HepG2 (cell line): ENCODE data around the gene WDR19. TPM values are rescaled to one million over a fixed set of nuclear protein-coding genes. Genes with fewer than 3 reads are reported as not detected.
"Not testable (repeated sequence)": the region's sequence is repeated elsewhere in the genome, so short reads cannot be mapped to it uniquely, and the experiment has no call there.

Experiments used
- ATAC-seq: fragments of 200-7000 bp; cut with Tn5 transposase; 3 replicates; pipeline ENCODE4 v1.9.1; 2020; ENCODE audit warnings: mild to moderate bottlenecking, moderate library complexity
- BruUV-seq: library from RNA; stranded (reverse); fragments of 400-500 nt; replicated peaks from 2 replicates; lab custom pipeline; 2021; lab: Mats Ljungman, UMichigan
- CTCF ChIA-PET: fragments of 300-600 bp; formaldehyde crosslinking; extraction: SDS; loops from one replicate; lab custom pipeline; 2021; ENCODE audit warnings: low total read pairs, inconsistent platforms, low intra/inter-chr PET ratio; lab: Yijun Ruan, JAX
- POLR2A ChIA-PET: fragments of 350-600 bp; sonication (Branson Sonifier 250); formaldehyde crosslinking; loops from one replicate; lab custom pipeline; 2020; ENCODE audit warnings: antibody characterized with exemption, inconsistent platforms; lab: Yijun Ruan, JAX
- DNase-seq: peaks from one replicate; pipeline ENCODE4 v3.0.0-alpha.2; 2015; ENCODE audit warnings: low spot score
- FAIRE-seq: peaks from 3 replicates; lab custom pipeline; 2011; peaks lifted over from hg19 to GRCh38; lab: Jason Lieb, UNC
- H2AFZ ChIP-seq: one replicate; pipeline ENCODE4 v1.6.1; 2011; ENCODE audit warnings: low read length, inconsistent platforms
- H3K27ac ChIP-seq: fragments of 300-600 bp; 3 replicates; pipeline ENCODE4 v1.8.0; 2011; ENCODE audit warnings: mixed run types, mild to moderate bottlenecking, mixed read lengths, low read length, inconsistent platforms; ENCODE audit not compliant: insufficient read depth; ENCODE audit errors: extremely low read length
- H3K27me3 ChIP-seq, 2 experiments: fragments of 200-600 bp in 1 of 2; 2 replicates in 1 of 2; 3 replicates in 1 of 2; pipeline versions ENCODE4 v1.6.0 to v1.8.0; 2011; ENCODE audit warnings: low read length in 2 of 2, mild to moderate bottlenecking in 2 of 2, moderate library complexity in 2 of 2, inconsistent platforms in 1 of 2; ENCODE audit not compliant: insufficient read depth in 2 of 2, control insufficient read depth in 1 of 2
- H3K36me3 ChIP-seq, 2 experiments: fragments of 200-600 bp in 1 of 2; replicated peaks in 1 of 2; 2 replicates in 1 of 2; 3 replicates in 1 of 2; pipeline versions ENCODE4 v1.5.1 to v1.8.0; 2011; ENCODE audit warnings: low read length in 2 of 2, inconsistent platforms in 1 of 2; ENCODE audit not compliant: insufficient read depth in 2 of 2, control insufficient read depth in 1 of 2
- H3K4me1 ChIP-seq: 2 replicates; pipeline ENCODE4 v1.5.1; 2012; ENCODE audit warnings: low read length, inconsistent platforms; ENCODE audit not compliant: insufficient read depth
- H3K4me2 ChIP-seq: 2 replicates; pipeline ENCODE4 v1.6.0; 2011; ENCODE audit warnings: low read depth, low read length, inconsistent platforms
- H3K4me3 ChIP-seq, 3 experiments: fragments of 200-600 bp in 1 of 3; sonication (generic), shearing (Covaris generic) in 1 of 3; replicated peaks in 1 of 3; 2 replicates each; pipeline ENCODE4 v1.5.1; 2011 to 2016; ENCODE audit warnings: low read length in 3 of 3, inconsistent platforms in 2 of 3, low read depth in 2 of 3, mild to moderate bottlenecking in 2 of 3, control low read depth in 1 of 3, mixed read lengths in 1 of 3; ENCODE audit not compliant: insufficient read depth in 1 of 3
- H3K79me2 ChIP-seq: one replicate; pipeline ENCODE4 v1.6.1; 2011; ENCODE audit warnings: low read length, inconsistent platforms; ENCODE audit not compliant: insufficient read depth
- H3K9ac ChIP-seq: 2 replicates; pipeline ENCODE4 v1.6.0; 2011; ENCODE audit warnings: mild to moderate bottlenecking, low read depth, low read length, inconsistent platforms; ENCODE audit not compliant: insufficient read depth
- H3K9me3 ChIP-seq: 2 replicates; pipeline ENCODE4 v1.5.1; 2012; ENCODE audit warnings: mild to moderate bottlenecking, low read length
- H4K20me1 ChIP-seq: 2 replicates; pipeline ENCODE4 v1.6.0; 2011; ENCODE audit warnings: inconsistent platforms, mild to moderate bottlenecking, low read length, moderate library complexity; ENCODE audit not compliant: insufficient read depth
- ZBTB20 ChIP-seq: sonication (generic); formaldehyde crosslinking; IDR thresholded peaks from 2 replicates; pipeline ENCODE4 v1.8.1; 2023; ENCODE audit warnings: missing genetic modification reagents, low read depth, mild to moderate bottlenecking, borderline replicate concordance
- ZBTB21 ChIP-seq: sonication (generic); formaldehyde crosslinking; IDR thresholded peaks from 2 replicates; pipeline ENCODE4 v1.4.0; 2020; ENCODE audit warnings: missing genetic modification reagents
- WGBS: methylation state at CpG from one replicate; pipeline ENCODE4 v1.1.6; 2017; ENCODE audit warnings: low lambda C conversion rate; 5-methylcytosine and 5-hydroxymethylcytosine counted together
- in situ Hi-C: cut with HindIII; loops from 2 replicates; pipeline ENCODE4 v1.10.0; 2017; ENCODE audit warnings: low pct_unique_long_range_greater_than_20kb; ENCODE audit not compliant: extremely low pct_ligation_motif_present
- intact Hi-C: fragments of 100-400 bp; cut with micrococcal nuclease; formaldehyde crosslinking; loops from one replicate; pipeline ENCODE4 v1.10.0; 2022; ENCODE audit not compliant: unreplicated experiment
- polyA plus RNA-seq, 8 experiments: library from polyadenylated mRNA; depleted of rRNA in 3 of 8; stranded (reverse) in 7 of 8; unstranded in 1 of 8; fragments of >200 nt; fragmentation: Illumina TruSeq in 4 of 8; extraction: Trizol in 4 of 8; gene quantifications; 2 replicates each; pipeline versions ENCODE4 v1.2.1 to v1.2.3, GENCODE V29; 2011 to 2016; ENCODE audit warnings: low read depth in 4 of 8, missing spikeins in 1 of 8, mixed read lengths in 1 of 8; ENCODE audit not compliant: insufficient read depth in 1 of 8
- total RNA-seq, 5 experiments: library from RNA; depleted of rRNA; stranded (reverse); fragments of >200 nt; fragmentation: Illumina TruSeq; extraction: Trizol; gene quantifications; 2 replicates each; pipeline ENCODE4 v1.2.3, GENCODE V29; 2016; ENCODE audit warnings: low read depth in 1 of 5
- TF ChIP-seq, protein P1 (sequence below): fragments of 450-650 bp; IDR thresholded peaks from 2 replicates; pipeline ENCODE4 v1.6.1; 2016

Gene WDR19
- total and polyA plus RNA-seq, 2 of the 13 experiments (the other 11 are each of a cell fraction or from before 2014, with no cell fraction given), result 22.9 to 34.1 TPM

DNA sequence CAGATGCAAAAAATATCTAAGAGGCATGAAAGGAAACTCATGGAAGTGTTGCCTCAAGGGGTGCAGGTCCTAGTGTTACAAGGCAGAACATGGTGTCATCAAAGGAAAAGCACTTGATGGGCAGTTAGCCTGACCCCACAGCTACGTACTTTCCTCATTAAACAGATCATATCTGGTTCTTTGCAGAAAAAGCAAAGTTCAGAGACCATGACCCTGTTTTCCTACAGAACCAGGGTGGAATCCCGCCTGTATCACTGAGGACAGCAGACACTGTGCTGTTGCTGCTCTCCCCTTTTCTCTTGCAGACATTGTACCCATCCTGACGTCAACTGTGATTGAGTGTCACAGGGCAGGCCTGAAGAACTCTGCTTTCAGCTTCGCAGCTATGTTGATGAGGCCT is 92.2 kb downstream of the WDR19 start (continued):
- TF ChIP-seq ZBTB20 (CRISPR knock-in tag), result peak; percentile 40; the same call in 1 of the 2 replicates

DNA sequence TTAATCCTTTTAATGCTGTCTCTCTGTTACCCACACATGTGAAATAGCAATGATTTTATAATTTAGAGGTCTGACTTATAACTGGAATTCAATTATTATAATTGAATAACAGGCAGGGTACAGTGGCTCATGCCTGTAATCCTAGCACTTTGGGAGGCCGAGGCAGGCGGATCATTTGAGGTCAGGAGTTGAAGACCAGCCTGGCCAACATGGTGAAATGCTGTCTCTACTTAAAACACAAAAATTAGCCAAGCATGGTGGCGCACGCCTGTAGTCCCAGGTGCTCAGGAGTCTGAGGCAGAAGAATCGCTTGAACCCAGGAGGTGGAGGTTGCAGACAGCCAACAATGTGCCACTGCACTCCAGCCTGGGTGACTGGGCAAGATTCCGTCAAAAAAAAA is 95.3 kb downstream of the WDR19 start:
- in situ Hi-C loops, H3K9me3 ChIP-seq, H3K79me2 ChIP-seq, CTCF ChIA-PET, BruUV-seq, H3K4me2 ChIP-seq, H3K9ac ChIP-seq, H3K27me3 ChIP-seq, H2AFZ ChIP-seq, FAIRE-seq, H3K27ac ChIP-seq, POLR2A ChIA-PET, ATAC-seq, intact Hi-C loops, H4K20me1 ChIP-seq, DNase-seq, H3K4me3 ChIP-seq: not testable (repeated sequence)
- 96% methylated on average over 6 of the region's 6 CpGs for WGBS
- Histone ChIP-seq H3K4me1 (peaks cover 19% of the 10 kb centered on the region), H3K36me3 (peaks cover 3 to 27% of the 10 kb centered on the region in 2 experiments; a peak in 4 of 5 replicates)

DNA sequence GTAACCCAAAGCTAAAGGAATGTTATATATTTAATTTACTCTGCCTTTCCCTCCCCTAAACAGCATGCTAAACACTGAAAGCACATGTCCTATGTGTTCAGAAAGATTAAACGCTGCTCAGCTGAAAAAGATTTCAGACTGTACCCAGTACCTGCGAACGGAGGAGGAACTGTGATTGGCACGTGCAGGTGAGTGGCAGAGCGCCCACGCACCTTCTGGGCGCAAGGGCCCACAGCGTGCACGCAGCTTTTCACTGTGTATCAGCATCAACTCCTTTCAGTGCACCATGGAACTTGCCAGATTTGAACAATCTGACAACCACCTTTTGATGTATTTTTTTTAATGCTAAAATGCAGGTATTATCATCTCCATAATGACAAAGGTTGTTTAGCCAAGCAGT is 96.1 kb downstream of the WDR19 start:
- H3K4me3 ChIP-seq, result no peak overlapping the region
- BruUV-seq, result no TSS peak
- no peak overlapping the region for H3K27ac ChIP-seq
- in situ Hi-C loops (no loop called here), intact Hi-C loops (no loop called here)
- H3K36me3 ChIP-seq, result peaks cover 3 to 23% of the 10 kb centered on the region in 2 experiments; a peak in 4 of 5 replicates
- DNase-seq (no peak), ATAC-seq (no peak), FAIRE-seq (no peak)
- 97% methylated on average over 9 of the region's 9 CpGs for WGBS
- no peaks in the 10 kb centered on the region for H3K27me3 ChIP-seq
- CTCF ChIA-PET, result no interaction called here
- no peak overlapping the region for H3K9ac ChIP-seq
- POLR2A ChIA-PET, result no interaction called here
- TF ChIP-seq, protein P1, sequence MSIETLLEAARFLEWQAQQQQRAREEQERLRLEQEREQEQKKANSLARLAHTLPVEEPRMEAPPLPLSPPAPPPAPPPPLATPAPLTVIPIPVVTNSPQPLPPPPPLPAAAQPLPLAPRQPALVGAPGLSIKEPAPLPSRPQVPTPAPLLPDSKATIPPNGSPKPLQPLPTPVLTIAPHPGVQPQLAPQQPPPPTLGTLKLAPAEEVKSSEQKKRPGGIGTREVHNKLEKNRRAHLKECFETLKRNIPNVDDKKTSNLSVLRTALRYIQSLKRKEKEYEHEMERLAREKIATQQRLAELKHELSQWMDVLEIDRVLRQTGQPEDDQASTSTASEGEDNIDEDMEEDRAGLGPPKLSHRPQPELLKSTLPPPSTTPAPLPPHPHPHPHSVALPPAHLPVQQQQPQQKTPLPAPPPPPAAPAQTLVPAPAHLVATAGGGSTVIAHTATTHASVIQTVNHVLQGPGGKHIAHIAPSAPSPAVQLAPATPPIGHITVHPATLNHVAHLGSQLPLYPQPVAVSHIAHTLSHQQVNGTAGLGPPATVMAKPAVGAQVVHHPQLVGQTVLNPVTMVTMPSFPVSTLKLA, result peak; percentile 81
- TF ChIP-seq ZBTB21 (CRISPR knock-in tag), result no peak
- no peak overlapping the region for H3K4me2 ChIP-seq
- no peaks in the 10 kb centered on the region for H4K20me1 ChIP-seq
- no peaks in the 10 kb centered on the region for H3K79me2 ChIP-seq
- H3K4me1 ChIP-seq, result peaks cover 18% of the 10 kb centered on the region
- no peak overlapping the region for H2AFZ ChIP-seq
- H3K9me3 ChIP-seq, result no peaks in the 10 kb centered on the region
